ENCODE measurements around the gene TBX3. TPM values are rescaled to one million over a fixed set of nuclear protein-coding genes. Genes with fewer than 3 reads are reported as not detected.
"Not testable (repeated sequence)": the region's sequence is repeated elsewhere in the genome, so short reads cannot be mapped to it uniquely, and the experiment has no call there.

TBX3 gene
- total RNA-seq, 1 donor from 2014 or later = 2.0 TPM

DNA sequence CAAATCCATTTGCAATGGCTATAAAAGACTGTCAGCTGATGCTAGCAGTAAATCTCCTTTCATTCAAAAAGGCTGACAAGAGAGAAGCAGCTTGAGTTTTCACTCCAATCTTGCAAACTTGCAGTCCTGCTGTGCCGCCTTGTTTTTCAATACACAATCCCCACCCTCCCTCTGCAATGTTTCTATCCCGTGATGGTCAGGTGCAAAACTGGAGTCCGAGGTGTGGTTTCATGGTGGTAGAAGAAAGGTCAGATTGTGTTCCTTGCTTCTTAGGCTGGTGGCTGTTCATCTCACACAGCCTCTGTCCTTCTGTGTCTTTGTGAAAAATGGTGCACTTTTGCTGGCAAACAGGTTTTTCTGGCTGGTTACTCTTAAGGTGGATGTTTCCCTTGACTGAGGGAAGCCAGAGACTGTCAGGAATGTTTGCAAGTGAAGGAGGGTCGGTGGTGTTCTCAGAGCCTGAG is 27.7 kb upstream of the TBX3 start:
- no peak overlapping the region for H3K4me3 ChIP-seq (ENCODE audit: low read depth, low read length)
- no peak for DNase-seq (ENCODE audit: low read depth)
- TF ChIP-seq, protein P1, sequence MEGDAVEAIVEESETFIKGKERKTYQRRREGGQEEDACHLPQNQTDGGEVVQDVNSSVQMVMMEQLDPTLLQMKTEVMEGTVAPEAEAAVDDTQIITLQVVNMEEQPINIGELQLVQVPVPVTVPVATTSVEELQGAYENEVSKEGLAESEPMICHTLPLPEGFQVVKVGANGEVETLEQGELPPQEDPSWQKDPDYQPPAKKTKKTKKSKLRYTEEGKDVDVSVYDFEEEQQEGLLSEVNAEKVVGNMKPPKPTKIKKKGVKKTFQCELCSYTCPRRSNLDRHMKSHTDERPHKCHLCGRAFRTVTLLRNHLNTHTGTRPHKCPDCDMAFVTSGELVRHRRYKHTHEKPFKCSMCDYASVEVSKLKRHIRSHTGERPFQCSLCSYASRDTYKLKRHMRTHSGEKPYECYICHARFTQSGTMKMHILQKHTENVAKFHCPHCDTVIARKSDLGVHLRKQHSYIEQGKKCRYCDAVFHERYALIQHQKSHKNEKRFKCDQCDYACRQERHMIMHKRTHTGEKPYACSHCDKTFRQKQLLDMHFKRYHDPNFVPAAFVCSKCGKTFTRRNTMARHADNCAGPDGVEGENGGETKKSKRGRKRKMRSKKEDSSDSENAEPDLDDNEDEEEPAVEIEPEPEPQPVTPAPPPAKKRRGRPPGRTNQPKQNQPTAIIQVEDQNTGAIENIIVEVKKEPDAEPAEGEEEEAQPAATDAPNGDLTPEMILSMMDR (conservative IDR thresholded peaks at IDR 0.05; ENCODE audit: low read depth, low read length) = no peak

DNA sequence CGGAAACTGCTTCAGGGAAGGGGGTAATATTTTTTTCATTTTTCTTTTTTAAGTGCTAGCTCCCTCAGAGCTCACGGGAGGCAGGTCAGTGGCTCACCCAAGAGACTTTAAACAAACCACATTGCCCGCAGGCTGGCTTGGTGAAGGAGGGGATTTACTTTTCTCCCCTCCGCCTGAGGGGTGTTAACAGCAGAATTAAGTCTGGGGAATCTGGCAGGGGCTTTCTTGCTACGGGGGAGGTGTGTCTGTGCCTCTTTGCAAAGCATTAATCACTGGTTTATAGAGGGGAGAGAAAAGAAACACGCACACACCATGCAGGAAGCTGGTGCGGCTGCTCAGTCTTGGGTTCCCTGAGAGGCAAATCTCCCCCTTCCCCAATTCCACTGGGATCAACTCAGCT is 26.2 kb upstream of the TBX3 start:
- TF ChIP-seq, protein P1 (conservative IDR thresholded peaks at IDR 0.05; ENCODE audit: low read depth, low read length) = no peak
- DNase-seq (ENCODE audit: low read depth) = no peak

DNA sequence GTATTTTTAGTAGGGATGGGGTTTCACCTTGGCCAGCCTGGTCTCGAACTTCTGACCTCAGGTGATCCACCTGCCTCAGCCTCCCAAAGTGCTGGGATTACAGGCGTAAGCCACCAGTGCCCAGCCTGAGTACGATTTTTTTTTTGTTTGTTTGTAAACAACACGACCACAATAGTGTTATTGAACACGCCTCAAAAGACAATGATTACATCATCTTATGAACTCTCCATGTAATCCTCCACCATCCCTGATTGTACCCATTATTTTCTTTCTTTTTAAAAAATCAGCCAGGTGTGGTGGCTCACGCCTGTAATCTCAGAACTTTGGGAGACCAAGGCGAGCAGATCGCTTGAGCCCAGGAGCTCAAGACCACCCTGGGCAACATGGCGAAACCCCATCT is 25.1 kb upstream of the TBX3 start:
- DNase-seq (ENCODE audit: low read depth) = no peak
- TF ChIP-seq, protein P1 (conservative IDR thresholded peaks at IDR 0.05; ENCODE audit: low read depth, low read length) = no peak
- no peak overlapping the region for H3K4me3 ChIP-seq (ENCODE audit: low read depth, low read length)

More for the DNA sequence above, 26.2 kb upstream of the TBX3 start:
- no peak overlapping the region for H3K4me3 ChIP-seq (ENCODE audit: low read depth, low read length)

DNA sequence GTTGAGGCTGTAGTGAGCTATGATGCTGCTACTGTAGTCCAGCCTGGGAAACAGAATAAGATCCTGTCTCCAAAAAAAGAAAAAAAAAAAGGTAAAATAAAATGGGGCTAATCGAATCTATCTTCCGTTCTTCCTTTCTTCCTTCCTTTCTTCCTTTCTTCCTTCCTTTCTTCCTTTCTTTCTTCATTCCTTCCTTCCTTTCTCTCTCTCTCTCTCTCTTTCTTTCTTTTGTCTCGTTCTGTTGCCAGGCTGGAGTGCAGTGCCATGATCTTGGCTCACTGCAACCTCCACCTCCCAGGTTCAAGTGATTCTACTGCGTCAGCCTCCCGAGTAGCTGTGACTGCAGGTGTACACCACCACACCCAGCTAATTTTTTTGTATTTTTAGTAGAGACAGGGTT is 24.6 kb upstream of the TBX3 start:
- not testable (repeated sequence) for DNase-seq (ENCODE audit: low read depth); H3K4me3 ChIP-seq (ENCODE audit: low read depth, low read length)

DNA sequence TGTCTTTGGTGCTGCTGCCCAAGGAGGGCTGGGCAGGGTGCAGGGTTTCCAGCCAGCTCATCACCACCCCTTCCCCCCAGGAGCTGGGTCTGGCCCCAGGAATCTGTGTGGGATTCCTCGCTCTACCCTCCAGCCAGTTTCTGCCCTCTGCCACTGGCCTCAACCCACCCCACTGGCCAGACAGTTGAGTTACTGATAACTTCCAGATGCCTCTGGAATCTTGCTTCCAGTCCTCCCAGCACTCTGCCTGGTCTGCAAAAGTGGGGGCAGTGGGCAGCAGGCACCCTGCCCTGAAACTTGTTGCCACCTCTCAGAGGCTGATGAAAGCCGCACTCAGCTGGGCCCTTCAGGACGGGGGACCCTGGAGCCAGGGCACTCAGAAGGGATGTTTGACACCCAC is 20.1 kb upstream of the TBX3 start:
- TF ChIP-seq, protein P1 (conservative IDR thresholded peaks at IDR 0.05; ENCODE audit: low read depth, low read length) = no peak

DNA sequence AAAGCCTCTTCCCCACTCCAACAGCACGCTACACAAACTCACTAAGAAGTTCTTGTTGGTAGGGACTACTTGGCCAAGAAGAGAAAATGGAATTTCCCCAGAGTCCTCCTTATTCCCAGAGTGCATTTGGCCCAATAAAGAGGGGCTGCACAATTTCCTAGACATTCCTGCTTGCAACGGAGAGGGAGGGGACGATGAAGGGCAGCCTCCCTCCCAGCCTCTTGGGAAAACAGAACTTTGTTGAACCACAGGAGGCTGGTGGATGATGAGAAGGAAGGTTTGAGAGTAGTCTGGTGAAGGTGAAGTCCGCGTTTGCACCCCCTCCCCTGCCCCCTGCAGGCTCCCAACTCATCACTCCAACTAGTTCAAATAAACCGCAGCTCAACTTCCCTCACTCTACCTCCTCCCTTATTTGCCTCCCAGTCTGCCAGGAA is 19.1 kb upstream of the TBX3 start:
- H3K4me3 ChIP-seq (ENCODE audit: low read depth, low read length) = no peak overlapping the region
- TF ChIP-seq, protein P1 (conservative IDR thresholded peaks at IDR 0.05; ENCODE audit: low read depth, low read length) = no peak
- DNase-seq (ENCODE audit: low read depth) = no peak

More for the DNA sequence above, 20.1 kb upstream of the TBX3 start:
- no peak overlapping the region for H3K4me3 ChIP-seq (ENCODE audit: low read depth, low read length)
- DNase-seq (ENCODE audit: low read depth) = no peak

DNA sequence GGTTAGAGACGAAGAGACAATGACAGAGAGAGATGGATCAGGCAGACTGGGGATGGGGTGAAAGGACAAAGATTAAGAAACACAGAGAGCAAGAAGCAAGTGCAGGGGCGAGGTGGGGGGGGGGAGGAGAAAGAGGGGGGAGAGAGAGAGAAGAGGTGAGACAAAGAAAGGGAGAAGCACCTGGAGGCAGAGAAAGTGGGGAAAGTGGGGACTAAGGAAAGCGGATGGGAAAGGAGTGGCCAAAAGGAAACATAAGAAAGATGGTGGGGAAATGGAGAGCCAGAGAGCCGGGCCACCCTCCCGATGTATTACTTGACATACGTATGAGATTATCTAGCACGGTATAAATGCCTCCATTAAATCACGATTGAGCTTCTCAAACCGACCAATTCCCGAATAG is 18.5 kb upstream of the TBX3 start:
- no peak for DNase-seq (ENCODE audit: low read depth)
- no peak overlapping the region for H3K4me3 ChIP-seq (ENCODE audit: low read depth, low read length)
- TF ChIP-seq, protein P1 (conservative IDR thresholded peaks at IDR 0.05; ENCODE audit: low read depth, low read length) = no peak
